ENCODE results near the gene AVP.

DNA sequence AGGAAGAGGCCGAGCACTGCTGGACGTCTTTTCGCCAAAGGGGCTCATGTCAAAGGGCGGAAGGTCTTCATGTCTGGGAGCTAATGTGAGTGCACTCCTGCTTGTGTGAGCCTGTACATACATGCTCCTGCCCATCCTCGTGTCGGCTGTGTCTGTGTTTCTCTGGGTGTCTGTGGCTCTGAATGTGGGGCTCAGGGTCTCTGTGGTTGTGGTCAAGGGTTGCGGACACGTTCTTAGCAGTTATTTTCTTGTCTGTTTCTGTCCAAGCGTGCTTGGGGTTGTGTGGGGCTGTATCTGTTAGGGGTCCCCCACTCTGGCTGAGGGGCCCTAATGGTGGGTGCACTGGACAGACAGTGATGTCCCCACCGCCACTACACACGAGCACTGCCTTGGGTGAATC, 2.9 kb downstream of the AVP start:
- TF ChIP-seq, protein P1, sequence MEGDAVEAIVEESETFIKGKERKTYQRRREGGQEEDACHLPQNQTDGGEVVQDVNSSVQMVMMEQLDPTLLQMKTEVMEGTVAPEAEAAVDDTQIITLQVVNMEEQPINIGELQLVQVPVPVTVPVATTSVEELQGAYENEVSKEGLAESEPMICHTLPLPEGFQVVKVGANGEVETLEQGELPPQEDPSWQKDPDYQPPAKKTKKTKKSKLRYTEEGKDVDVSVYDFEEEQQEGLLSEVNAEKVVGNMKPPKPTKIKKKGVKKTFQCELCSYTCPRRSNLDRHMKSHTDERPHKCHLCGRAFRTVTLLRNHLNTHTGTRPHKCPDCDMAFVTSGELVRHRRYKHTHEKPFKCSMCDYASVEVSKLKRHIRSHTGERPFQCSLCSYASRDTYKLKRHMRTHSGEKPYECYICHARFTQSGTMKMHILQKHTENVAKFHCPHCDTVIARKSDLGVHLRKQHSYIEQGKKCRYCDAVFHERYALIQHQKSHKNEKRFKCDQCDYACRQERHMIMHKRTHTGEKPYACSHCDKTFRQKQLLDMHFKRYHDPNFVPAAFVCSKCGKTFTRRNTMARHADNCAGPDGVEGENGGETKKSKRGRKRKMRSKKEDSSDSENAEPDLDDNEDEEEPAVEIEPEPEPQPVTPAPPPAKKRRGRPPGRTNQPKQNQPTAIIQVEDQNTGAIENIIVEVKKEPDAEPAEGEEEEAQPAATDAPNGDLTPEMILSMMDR (IDR thresholded peaks at IDR 0.05): no peak
- no peak for TF ChIP-seq POLR2AphosphoS5 (IDR thresholded peaks at IDR 0.05)
- TF ChIP-seq POLR2A (IDR thresholded peaks at IDR 0.05): no peak

All from prostate gland (tissue), 2 donors.